HepG2 (cell line): ENCODE measurements around the gene NDUFB6. TPM values are rescaled to one million over a fixed set of nuclear protein-coding genes. Genes with fewer than 3 reads are reported as not detected.

Experiments used
- ATF7-NPFF ChIP-seq: sonication (generic); formaldehyde crosslinking; IDR thresholded peaks from 2 replicates; pipeline ENCODE4 v1.8.1; 2023; ENCODE audit warnings: mild to moderate bottlenecking, low read depth, missing genetic modification reagents, moderate library complexity
- DPF2 ChIP-seq: sonication (generic); formaldehyde crosslinking; IDR thresholded peaks from 2 replicates; pipeline ENCODE4 v1.4.0; 2020; ENCODE audit warnings: mild to moderate bottlenecking, low read depth, missing genetic modification reagents, borderline replicate concordance
- FIP1L1 ChIP-seq: fragments of 200-400 bp; formaldehyde crosslinking; IDR thresholded peaks from 2 replicates; pipeline ENCODE4 v1.6.1; 2018; ENCODE audit warnings: low read depth, mild to moderate bottlenecking, low read length, moderate library complexity, borderline replicate concordance; ENCODE audit not compliant: insufficient read depth
- JARID2 ChIP-seq: sonication (generic); formaldehyde crosslinking; IDR thresholded peaks from 2 replicates; pipeline ENCODE4 v1.8.1; 2023; ENCODE audit warnings: missing genetic modification reagents, inconsistent platforms; ENCODE audit not compliant: insufficient replicate concordance
- MTA1 ChIP-seq: sonication (generic); formaldehyde crosslinking; IDR thresholded peaks from 2 replicates; pipeline ENCODE4 v1.4.0; 2020; ENCODE audit warnings: missing genetic modification reagents, mild to moderate bottlenecking, borderline replicate concordance
- NFATC3 ChIP-seq: sonication (generic); formaldehyde crosslinking; IDR thresholded peaks from 2 replicates; pipeline ENCODE4 v1.5.1; 2020; ENCODE audit warnings: mild to moderate bottlenecking, missing genetic modification reagents
- NRL ChIP-seq: sonication (generic); formaldehyde crosslinking; IDR thresholded peaks from 2 replicates; pipeline ENCODE4 v1.5.0; 2020; ENCODE audit warnings: missing genetic modification reagents, mild to moderate bottlenecking, moderate library complexity, borderline replicate concordance
- PHF21A ChIP-seq: sonication (generic); formaldehyde crosslinking; IDR thresholded peaks from 2 replicates; pipeline ENCODE4 v1.5.0; 2020; ENCODE audit warnings: mild to moderate bottlenecking, missing genetic modification reagents
- ZNF556 ChIP-seq: sonication (generic); formaldehyde crosslinking; IDR thresholded peaks from 2 replicates; pipeline ENCODE4 v1.4.0; 2020; ENCODE audit warnings: mild to moderate bottlenecking, missing genetic modification reagents, borderline replicate concordance
- ZNF614 ChIP-seq: IDR thresholded peaks from 2 replicates; pipeline ENCODE4 v1.6.1; 2018; ENCODE audit warnings: missing biosample characterization, missing genetic modification reagents, inconsistent platforms, borderline replicate concordance
- ZNF773 ChIP-seq: sonication (generic); formaldehyde crosslinking; IDR thresholded peaks from 2 replicates; pipeline ENCODE4 v1.4.0; 2020; ENCODE audit warnings: missing genetic modification reagents, borderline replicate concordance
- polyA plus RNA-seq, 8 experiments: library from polyadenylated mRNA; depleted of rRNA in 3 of 8; stranded (reverse) in 7 of 8; unstranded in 1 of 8; fragments of >200 nt; fragmentation: Illumina TruSeq in 4 of 8; extraction: Trizol in 4 of 8; gene quantifications; 2 replicates each; pipeline versions ENCODE4 v1.2.1 to v1.2.3, GENCODE V29; 2011 to 2016; ENCODE audit warnings: low read depth in 4 of 8, missing spikeins in 1 of 8, mixed read lengths in 1 of 8; ENCODE audit not compliant: insufficient read depth in 1 of 8
- total RNA-seq, 5 experiments: library from RNA; depleted of rRNA; stranded (reverse); fragments of >200 nt; fragmentation: Illumina TruSeq; extraction: Trizol; gene quantifications; 2 replicates each; pipeline ENCODE4 v1.2.3, GENCODE V29; 2016; ENCODE audit warnings: low read depth in 1 of 5
- TF ChIP-seq, protein P1 (sequence below), 2 experiments: sonication (generic) in 1 of 2; formaldehyde crosslinking in 1 of 2; IDR thresholded peaks; 2 replicates each; pipeline versions ENCODE4 v1.4.0 to v1.6.1; 2016 to 2020; ENCODE audit warnings: borderline replicate concordance in 1 of 2, low read depth in 1 of 2, mild to moderate bottlenecking in 1 of 2, missing genetic modification reagents in 1 of 2
- TF ChIP-seq, protein P2 (sequence below): IDR thresholded peaks from 2 replicates; pipeline ENCODE4 v1.6.1; 2018; ENCODE audit warnings: missing genetic modification reagents, mild to moderate bottlenecking, missing compliant biosample characterization
- TF ChIP-seq, protein P3 (sequence below): sonication (generic); formaldehyde crosslinking; IDR thresholded peaks from 2 replicates; pipeline ENCODE4 v1.4.0; 2020; ENCODE audit warnings: mild to moderate bottlenecking, low read depth, missing genetic modification reagents
- TF ChIP-seq, protein P4 (sequence below): sonication (generic); formaldehyde crosslinking; IDR thresholded peaks from 2 replicates; pipeline ENCODE4 v1.5.1; 2020; ENCODE audit warnings: missing genetic modification reagents, mild to moderate bottlenecking, borderline replicate concordance
- TF ChIP-seq, protein P5 (sequence below): sonication (generic); formaldehyde crosslinking; IDR thresholded peaks from 2 replicates; pipeline ENCODE4 v1.4.0; 2020; ENCODE audit warnings: missing genetic modification reagents

NDUFB6 gene
- total and polyA plus RNA-seq, 2 of the 13 experiments (the other 11 are each of a cell fraction or from before 2014, with no cell fraction given): 31.2 to 81.9 TPM

DNA sequence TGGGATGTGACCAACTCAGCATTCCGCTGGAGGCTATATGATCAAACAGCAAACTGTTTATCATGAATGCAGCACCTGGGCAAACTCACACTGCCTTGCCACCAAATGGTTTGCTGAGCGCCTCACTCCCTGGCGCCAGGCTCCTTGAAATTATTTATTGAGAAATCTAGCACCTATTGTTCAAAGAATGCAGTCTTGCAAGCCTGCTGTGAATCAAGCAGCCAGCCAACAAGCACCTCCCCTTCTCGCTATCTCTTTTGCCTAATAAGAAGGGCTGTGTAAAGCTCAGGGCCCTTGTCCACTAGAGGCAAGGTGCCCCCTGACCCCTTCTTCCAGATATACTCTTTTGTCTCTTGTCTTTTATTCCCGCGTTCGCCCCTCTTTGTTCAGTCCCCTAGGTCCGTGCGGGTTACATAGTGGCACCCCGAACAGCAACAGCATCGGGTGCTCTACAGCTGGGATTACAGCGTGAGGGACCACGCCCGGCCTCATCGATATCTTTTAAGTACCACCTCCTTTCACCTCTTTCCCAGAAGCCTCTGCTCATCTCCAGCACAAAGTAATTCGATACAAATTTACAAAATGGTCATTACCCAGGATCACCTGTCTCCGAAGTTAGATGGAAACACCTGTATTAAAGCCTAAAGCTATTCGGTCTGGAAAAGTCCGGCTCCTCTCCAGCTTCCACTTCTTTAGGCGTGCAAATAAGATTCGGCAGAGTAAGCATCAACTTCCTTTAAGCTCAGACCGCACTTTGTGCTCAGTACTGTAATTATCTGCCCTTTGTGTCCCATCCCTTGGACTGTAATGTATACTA lies 47.9 kb downstream of the NDUFB6 start (continued):
- TF ChIP-seq, protein P1, sequence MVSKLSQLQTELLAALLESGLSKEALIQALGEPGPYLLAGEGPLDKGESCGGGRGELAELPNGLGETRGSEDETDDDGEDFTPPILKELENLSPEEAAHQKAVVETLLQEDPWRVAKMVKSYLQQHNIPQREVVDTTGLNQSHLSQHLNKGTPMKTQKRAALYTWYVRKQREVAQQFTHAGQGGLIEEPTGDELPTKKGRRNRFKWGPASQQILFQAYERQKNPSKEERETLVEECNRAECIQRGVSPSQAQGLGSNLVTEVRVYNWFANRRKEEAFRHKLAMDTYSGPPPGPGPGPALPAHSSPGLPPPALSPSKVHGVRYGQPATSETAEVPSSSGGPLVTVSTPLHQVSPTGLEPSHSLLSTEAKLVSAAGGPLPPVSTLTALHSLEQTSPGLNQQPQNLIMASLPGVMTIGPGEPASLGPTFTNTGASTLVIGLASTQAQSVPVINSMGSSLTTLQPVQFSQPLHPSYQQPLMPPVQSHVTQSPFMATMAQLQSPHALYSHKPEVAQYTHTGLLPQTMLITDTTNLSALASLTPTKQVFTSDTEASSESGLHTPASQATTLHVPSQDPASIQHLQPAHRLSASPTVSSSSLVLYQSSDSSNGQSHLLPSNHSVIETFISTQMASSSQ (IDR thresholded peaks at IDR 0.05; ENCODE audit: low read depth): no peak
- TF ChIP-seq, protein P1 (CRISPR knock-in tag; IDR thresholded peaks at IDR 0.05; ENCODE audit: borderline replicate concordance): no peak
- TF ChIP-seq ZNF614 (CRISPR knock-in tag) (no peak), PHF21A (no peak; the same call in none of the 2 replicates), ZNF773 (CRISPR knock-in tag) (no peak), JARID2 (no peak), DPF2 (no peak), ZNF556 (no peak), NRL (CRISPR knock-in tag) (no peak), ATF7-NPFF (CRISPR knock-in tag) (no peak), MTA1 (CRISPR knock-in tag) (no peak), NFATC3 (CRISPR knock-in tag) (no peak), FIP1L1 (no peak)
- TF ChIP-seq, protein P2, sequence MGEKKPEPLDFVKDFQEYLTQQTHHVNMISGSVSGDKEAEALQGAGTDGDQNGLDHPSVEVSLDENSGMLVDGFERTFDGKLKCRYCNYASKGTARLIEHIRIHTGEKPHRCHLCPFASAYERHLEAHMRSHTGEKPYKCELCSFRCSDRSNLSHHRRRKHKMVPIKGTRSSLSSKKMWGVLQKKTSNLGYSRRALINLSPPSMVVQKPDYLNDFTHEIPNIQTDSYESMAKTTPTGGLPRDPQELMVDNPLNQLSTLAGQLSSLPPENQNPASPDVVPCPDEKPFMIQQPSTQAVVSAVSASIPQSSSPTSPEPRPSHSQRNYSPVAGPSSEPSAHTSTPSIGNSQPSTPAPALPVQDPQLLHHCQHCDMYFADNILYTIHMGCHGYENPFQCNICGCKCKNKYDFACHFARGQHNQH (CRISPR knock-in tag): no peak
- TF ChIP-seq, protein P3, sequence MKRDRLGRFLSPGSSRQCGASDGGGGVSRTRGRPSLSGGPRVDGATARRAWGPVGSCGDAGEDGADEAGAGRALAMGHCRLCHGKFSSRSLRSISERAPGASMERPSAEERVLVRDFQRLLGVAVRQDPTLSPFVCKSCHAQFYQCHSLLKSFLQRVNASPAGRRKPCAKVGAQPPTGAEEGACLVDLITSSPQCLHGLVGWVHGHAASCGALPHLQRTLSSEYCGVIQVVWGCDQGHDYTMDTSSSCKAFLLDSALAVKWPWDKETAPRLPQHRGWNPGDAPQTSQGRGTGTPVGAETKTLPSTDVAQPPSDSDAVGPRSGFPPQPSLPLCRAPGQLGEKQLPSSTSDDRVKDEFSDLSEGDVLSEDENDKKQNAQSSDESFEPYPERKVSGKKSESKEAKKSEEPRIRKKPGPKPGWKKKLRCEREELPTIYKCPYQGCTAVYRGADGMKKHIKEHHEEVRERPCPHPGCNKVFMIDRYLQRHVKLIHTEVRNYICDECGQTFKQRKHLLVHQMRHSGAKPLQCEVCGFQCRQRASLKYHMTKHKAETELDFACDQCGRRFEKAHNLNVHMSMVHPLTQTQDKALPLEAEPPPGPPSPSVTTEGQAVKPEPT (CRISPR knock-in tag): no peak
- TF ChIP-seq, protein P4, sequence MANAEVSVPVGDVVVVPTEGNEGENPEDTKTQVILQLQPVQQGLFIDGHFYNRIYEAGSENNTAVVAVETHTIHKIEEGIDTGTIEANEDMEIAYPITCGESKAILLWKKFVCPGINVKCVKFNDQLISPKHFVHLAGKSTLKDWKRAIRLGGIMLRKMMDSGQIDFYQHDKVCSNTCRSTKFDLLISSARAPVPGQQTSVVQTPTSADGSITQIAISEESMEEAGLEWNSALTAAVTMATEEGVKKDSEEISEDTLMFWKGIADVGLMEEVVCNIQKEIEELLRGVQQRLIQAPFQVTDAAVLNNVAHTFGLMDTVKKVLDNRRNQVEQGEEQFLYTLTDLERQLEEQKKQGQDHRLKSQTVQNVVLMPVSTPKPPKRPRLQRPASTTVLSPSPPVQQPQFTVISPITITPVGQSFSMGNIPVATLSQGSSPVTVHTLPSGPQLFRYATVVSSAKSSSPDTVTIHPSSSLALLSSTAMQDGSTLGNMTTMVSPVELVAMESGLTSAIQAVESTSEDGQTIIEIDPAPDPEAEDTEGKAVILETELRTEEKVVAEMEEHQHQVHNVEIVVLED (CRISPR knock-in tag): no peak
- TF ChIP-seq, protein P5, sequence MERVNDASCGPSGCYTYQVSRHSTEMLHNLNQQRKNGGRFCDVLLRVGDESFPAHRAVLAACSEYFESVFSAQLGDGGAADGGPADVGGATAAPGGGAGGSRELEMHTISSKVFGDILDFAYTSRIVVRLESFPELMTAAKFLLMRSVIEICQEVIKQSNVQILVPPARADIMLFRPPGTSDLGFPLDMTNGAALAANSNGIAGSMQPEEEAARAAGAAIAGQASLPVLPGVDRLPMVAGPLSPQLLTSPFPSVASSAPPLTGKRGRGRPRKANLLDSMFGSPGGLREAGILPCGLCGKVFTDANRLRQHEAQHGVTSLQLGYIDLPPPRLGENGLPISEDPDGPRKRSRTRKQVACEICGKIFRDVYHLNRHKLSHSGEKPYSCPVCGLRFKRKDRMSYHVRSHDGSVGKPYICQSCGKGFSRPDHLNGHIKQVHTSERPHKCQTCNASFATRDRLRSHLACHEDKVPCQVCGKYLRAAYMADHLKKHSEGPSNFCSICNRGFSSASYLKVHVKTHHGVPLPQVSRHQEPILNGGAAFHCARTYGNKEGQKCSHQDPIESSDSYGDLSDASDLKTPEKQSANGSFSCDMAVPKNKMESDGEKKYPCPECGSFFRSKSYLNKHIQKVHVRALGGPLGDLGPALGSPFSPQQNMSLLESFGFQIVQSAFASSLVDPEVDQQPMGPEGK (CRISPR knock-in tag): no peak
